NCI-H1694 (cell line): ENCODE measurements around the gene AGRN.

Experiments
- DNase-seq: peaks from one replicate; lab custom pipeline; 2025; lab: John Stamatoyannopoulos, UW

The AGRN gene

GRCh38 chr1:1038694-1039093 lies 18.8 kb downstream of the AGRN start:
- DNase-seq = no peak

GRCh38 chr1:1039145-1039910 lies 19.4 kb downstream of the AGRN start:
- no peak for DNase-seq

- peak; percentile 13 for DNase-seq
Observed at GRCh38 chr1:1040004-1040991, 20.4 kb downstream of the AGRN start.

- DNase-seq = no peak
Observed at GRCh38 chr1:1041092-1041523, 21.2 kb downstream of the AGRN start.

GRCh38 chr1:1041873-1042272 lies 22.0 kb downstream of the AGRN start:
- DNase-seq = no peak

DNA sequence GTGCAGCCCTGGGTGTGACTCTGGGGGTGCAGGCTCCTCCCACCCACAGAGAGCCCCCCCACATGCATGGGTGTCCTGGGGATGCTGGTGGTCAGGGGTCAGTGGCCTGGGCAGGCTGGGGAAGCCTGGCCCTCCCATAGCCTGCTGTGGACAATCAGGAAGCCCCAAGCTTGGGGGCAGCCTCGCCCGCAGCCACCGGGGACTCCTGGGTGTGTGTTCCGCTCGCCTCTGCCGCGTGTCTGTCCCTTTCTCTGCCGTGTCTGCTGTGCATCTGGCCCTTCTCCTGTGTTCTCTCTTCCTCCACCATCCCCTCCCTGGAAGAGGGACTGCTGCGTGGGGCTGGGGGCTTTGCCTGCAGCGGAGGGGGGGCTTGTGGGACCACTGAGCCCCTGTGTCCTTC lies 22.9 kb downstream of the AGRN start:
- no peak for DNase-seq

DNA sequence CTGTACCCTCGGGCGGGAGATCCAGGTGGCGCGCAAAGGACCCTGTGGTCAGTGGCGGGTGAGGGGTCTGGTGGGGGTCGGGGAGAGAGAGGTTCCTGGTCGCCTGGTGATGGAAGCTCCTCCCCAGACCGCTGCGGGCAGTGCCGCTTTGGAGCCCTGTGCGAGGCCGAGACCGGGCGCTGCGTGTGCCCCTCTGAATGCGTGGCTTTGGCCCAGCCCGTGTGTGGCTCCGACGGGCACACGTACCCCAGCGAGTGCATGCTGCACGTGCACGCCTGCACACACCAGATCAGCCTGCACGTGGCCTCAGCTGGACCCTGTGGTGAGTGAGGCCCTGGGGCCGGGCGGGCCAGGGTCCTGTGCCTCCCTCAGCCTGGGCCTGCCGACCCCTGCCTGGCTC lies 23.5 kb downstream of the AGRN start:
- no peak for DNase-seq

DNA sequence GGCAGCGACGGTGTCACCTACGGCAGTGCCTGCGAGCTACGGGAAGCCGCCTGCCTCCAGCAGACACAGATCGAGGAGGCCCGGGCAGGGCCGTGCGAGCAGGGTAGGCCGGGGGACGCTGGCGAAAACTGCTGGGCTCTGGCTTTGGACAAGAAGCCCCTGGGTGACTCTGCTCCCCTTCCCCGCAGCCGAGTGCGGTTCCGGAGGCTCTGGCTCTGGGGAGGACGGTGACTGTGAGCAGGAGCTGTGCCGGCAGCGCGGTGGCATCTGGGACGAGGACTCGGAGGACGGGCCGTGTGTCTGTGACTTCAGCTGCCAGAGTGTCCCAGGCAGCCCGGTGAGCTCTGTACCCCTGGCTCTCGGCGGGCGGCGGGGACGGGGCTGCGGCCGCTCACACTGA lies 24.0 kb downstream of the AGRN start:
- no peak for DNase-seq

DNA sequence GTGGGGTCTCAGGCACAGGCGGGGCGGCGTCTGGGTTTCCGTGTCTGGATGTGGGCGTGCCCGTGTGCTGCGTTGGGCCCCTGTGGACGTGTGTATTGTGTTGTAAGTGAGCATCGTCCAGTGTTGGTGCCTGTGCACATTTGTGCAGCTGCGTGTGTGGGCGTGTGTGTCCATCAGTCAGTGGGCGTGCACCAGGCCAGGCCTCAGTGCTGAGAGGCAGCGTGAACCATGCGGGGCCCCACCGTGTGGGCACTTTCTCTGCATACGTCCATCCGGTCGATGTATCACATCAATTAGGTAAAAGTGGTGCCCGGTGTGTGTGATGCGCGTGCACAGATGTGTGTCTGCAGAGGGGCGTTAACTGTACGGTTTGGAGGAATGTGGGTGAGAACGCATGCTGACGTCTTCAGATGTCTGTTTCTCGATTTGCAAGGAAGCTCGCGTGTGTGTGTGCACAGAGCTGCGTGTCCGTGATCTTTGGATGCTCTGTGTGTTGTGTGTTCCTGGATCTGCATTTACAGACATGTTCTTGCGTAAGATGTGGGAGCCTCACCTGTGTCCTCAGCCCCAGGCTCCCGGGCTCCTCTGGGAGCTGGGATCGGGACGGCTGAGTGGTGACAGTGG lies 24.6 kb downstream of the AGRN start:
- DNase-seq = no peak

DNA sequence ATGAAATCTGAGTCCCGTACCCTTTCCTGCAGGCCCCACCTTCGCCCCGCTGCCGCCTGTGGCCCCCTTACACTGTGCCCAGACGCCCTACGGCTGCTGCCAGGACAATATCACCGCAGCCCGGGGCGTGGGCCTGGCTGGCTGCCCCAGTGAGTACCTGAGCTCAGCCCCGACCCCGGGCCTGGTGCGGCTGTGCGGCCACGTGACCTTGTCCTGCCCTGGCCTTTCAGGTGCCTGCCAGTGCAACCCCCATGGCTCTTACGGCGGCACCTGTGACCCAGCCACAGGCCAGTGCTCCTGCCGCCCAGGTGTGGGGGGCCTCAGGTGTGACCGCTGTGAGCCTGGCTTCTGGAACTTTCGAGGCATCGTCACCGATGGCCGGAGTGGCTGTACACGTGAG lies 25.2 kb downstream of the AGRN start:
- DNase-seq = no peak

DNA sequence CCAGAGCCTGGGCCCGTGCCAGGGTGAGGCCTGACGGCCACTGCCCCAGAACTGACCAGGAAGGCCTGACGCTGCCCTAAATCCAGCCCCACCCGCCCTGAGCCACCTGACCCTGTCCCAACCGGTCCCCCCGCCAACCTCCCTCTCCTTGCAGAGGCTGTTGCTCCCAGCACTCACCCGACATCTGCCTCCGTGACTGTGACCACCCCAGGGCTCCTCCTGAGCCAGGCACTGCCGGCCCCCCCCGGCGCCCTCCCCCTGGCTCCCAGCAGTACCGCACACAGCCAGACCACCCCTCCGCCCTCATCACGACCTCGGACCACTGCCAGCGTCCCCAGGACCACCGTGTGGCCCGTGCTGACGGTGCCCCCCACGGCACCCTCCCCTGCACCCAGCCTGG lies 26.3 kb downstream of the AGRN start:
- DNase-seq = no peak

- no peak for DNase-seq
Observed at GRCh38 chr1:1046767-1047166, 26.8 kb downstream of the AGRN start.

- DNase-seq = no peak
Observed at GRCh38 chr1:1047407-1047806, 27.5 kb downstream of the AGRN start.

GRCh38 chr1:1047963-1048362 lies 28.0 kb downstream of the AGRN start:
- no peak for DNase-seq

DNA sequence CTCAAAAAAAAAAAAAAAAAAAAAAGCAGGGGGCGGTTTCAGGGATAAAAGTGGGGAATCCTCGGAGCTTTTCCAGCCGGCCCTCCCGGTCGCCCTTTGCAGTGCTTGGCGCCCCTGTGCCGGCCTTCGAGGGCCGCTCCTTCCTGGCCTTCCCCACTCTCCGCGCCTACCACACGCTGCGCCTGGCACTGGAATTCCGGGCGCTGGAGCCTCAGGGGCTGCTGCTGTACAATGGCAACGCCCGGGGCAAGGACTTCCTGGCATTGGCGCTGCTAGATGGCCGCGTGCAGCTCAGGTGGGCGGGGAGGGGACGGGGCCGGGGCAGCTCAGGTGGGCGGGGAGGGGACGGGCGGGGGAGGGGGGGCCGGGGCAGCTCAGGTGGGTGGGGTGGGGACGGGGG lies 28.8 kb downstream of the AGRN start:
- no peak for DNase-seq

DNA sequence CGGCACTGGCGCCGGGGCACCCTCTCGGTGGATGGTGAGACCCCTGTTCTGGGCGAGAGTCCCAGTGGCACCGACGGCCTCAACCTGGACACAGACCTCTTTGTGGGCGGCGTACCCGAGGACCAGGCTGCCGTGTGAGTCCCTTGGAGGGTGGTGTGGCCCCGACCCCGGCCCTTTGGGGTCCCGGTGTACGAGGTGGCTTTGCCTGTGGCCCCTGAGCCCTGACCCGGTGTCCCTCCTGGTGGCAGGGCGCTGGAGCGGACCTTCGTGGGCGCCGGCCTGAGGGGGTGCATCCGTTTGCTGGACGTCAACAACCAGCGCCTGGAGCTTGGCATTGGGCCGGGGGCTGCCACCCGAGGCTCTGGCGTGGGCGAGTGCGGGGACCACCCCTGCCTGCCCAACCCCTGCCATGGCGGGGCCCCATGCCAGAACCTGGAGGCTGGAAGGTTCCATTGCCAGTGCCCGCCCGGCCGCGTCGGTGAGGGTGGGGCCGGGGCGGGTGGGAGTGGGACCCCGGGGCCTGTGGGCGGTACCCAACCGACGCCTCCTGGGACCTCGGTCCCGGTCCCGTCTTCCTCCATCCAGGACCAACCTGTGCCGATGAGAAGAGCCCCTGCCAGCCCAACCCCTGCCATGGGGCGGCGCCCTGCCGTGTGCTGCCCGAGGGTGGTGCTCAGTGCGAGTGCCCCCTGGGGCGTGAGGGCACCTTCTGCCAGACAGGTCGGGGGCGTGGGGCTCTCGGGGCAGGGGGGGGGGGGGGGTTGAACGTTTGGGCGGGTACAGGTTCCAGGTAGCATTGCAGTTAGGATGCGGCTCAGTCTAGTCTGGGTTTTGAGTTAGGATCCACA lies 29.6 kb downstream of the AGRN start:
- no peak for DNase-seq

GRCh38 chr1:1050577-1051052 lies 30.7 kb downstream of the AGRN start:
- no peak for DNase-seq

GRCh38 chr1:1051127-1051810 lies 31.3 kb downstream of the AGRN start:
- peak; percentile 7 for DNase-seq

DNA sequence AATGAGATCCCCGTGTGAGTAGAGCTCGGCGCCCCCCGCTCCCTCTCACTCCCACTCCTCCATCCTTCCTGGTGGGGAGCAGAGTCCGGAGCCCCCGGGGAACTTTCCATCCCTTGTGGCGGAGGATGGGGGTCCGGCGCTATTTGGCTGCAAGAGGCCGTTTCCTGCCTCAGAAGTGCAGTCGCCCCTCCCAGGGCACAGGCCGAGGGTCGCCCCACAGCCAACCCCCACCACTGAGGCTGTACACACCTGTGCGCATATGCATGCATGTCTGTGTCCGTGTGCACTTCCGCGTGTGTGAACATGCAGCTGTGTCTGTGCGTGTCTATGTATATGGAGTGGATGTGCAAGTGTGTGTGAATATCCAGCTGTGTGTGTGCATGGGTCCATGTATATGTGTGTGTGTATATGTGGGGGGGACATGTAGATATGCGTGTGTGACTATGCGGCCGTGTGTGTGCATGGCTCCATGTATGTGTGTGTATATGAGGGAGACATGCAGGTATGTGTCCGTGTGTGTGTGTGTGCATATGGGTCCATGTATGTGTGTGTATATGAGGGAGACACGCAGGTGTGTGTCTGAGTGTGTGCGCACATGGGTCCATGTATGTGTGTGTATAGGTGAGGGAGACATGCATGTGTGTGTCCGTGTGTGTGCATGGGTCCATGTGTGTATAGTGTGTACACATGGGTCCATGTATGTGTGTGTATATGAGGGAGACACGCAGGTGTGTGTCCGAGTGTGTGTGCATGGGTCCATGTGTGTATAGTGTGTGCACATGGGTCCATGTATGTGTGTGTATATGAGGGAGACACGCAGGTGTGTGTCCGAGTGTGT lies 32.3 kb downstream of the AGRN start:
- no peak for DNase-seq

DNA sequence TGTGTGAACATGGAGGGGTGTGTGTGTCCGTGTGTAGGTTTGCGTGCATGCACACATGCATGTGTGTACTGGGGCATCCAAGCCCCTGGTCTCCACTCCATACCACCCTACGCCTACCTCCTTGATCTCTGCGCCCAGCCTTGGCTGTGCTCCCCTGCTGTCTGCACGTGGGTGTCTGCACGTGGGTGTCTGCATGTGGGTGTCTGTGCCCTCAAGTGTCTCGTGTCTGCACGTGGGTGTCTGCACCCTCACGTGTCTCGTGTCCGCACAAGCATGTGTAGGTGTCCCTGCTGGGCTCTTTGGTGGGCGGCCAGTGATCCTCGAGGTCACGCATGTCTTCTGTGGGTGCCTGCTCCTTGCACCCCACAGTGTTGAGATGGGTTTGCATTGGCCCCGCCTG lies 33.1 kb downstream of the AGRN start:
- no peak for DNase-seq
